T-helper 17 cell (primary cell): Measurements from ENCODE around the gene FAM221A. TPM values are rescaled to one million over a fixed set of nuclear protein-coding genes. Genes with fewer than 3 reads are reported as not detected.

Experiments used
- ATAC-seq: fragments of 150-1000 bp; cut with Tn5 transposase; 2 replicates; pipeline ENCODE4 v1.10.0; 2021; ENCODE audit warnings: mild to moderate bottlenecking, moderate library complexity
- DNase-seq, 3 donors: peaks; one replicate each; pipeline versions ENCODE4 v3.0.0 to v3.0.0-alpha.2; 2020 to 2021
- H3K9me3 ChIP-seq: one replicate; pipeline ENCODE4 v1.7.0; 2013; ENCODE audit warnings: low read length, mild to moderate bottlenecking; ENCODE audit not compliant: control insufficient read depth, poor library complexity, severe bottlenecking
- H3K27ac Mint-ChIP-seq: one replicate; pipeline ENCODE4 v1.8.0; 2022; ENCODE audit warnings: mild to moderate bottlenecking, moderate library complexity, mixed read lengths
- H3K27me3 Mint-ChIP-seq: one replicate; pipeline ENCODE4 v1.8.0; 2022; ENCODE audit warnings: mixed read lengths
- H3K36me3 Mint-ChIP-seq: one replicate; pipeline ENCODE4 v1.8.0; 2022; ENCODE audit warnings: low read depth, mixed read lengths
- H3K4me1 Mint-ChIP-seq: one replicate; pipeline ENCODE4 v1.8.0; 2022; ENCODE audit warnings: mild to moderate bottlenecking, mixed read lengths
- H3K4me3 Mint-ChIP-seq: one replicate; pipeline ENCODE4 v1.8.0; 2022; ENCODE audit warnings: mild to moderate bottlenecking, moderate library complexity, mixed read lengths
- total RNA-seq, 4 donors: library from RNA in 2 of 4; stranded (reverse) in 2 of 4; gene quantifications; one replicate each; pipeline ENCODE4 v1.2.3 and lab custom pipeline; 2022 to 2026

The FAM221A gene
- 1 to 10 TPM; 4.8 to 6.2 TPM for total RNA-seq
- total RNA-seq (lab: John Stamatoyannopoulos, UW), result 5.0 to 8.8 reads per million in 2 donors

- Mint-ChIP-seq H3K36me3 (peaks cover 2% of the 10 kb centered on the region), H3K27ac (peak within 1 kb of the TSS; percentile 21), H3K4me1 (peaks cover 4% of the 10 kb centered on the region), H3K4me3 (peak within 1 kb of the TSS; percentile 86), H3K27me3 (no peaks in the 10 kb centered on the region)
- peak; percentile 66 to 80 (median 80) for DNase-seq
- H3K9me3 ChIP-seq, result no peaks in the 10 kb centered on the region
- peak; percentile 99 for ATAC-seq
These were observed at the start of gene FAM221A for GRCh38 chr7:23679898-23680413. Gene FAM221A, plus strand, starts transcription at chr7:23680199. Its CDS starts 20 bp downstream, at chr7:23680219.

- no peaks in the 10 kb centered on the region for H3K27me3 Mint-ChIP-seq
- H3K36me3 Mint-ChIP-seq, result peaks cover 5% of the 10 kb centered on the region
- H3K9me3 ChIP-seq, result no peaks in the 10 kb centered on the region
- peaks cover 7% of the 10 kb centered on the region for H3K4me1 Mint-ChIP-seq
- H3K4me3 Mint-ChIP-seq, result no peak overlapping the region
- peak overlapping the region; percentile 16 for H3K27ac Mint-ChIP-seq
- ATAC-seq (no peak), DNase-seq (no peak)
These were observed 46.6 kb upstream of the FAM221A start for GRCh38 chr7:23633417-23633816.

GRCh38 chr7:23645822-23646221, 34.2 kb upstream of the FAM221A start:
- Mint-ChIP-seq H3K27me3 (peaks cover 5% of the 10 kb centered on the region), H3K4me3 (no peak overlapping the region), H3K36me3 (peaks cover 2% of the 10 kb centered on the region), H3K4me1 (peaks cover 2% of the 10 kb centered on the region), H3K27ac (peak overlapping the region; percentile 41)
- H3K9me3 ChIP-seq, result no peaks in the 10 kb centered on the region
- DNase-seq (no peak), ATAC-seq (no peak)

GRCh38 chr7:23653942-23654341, 26.1 kb upstream of the FAM221A start:
- H3K27me3 Mint-ChIP-seq, result peaks cover 5% of the 10 kb centered on the region
- DNase-seq, result no peak
- H3K4me3 Mint-ChIP-seq, result no peak overlapping the region
- peaks cover 9% of the 10 kb centered on the region for H3K9me3 ChIP-seq
- no peak overlapping the region for H3K27ac Mint-ChIP-seq
- H3K4me1 Mint-ChIP-seq, result no peaks in the 10 kb centered on the region
- H3K36me3 Mint-ChIP-seq, result no peaks in the 10 kb centered on the region
- ATAC-seq, result no peak

GRCh38 chr7:23654508-23654907, 25.5 kb upstream of the FAM221A start:
- Mint-ChIP-seq H3K4me3 (no peak overlapping the region), H3K27ac (no peak overlapping the region), H3K4me1 (no peaks in the 10 kb centered on the region), H3K36me3 (no peaks in the 10 kb centered on the region), H3K27me3 (peaks cover 5% of the 10 kb centered on the region)
- H3K9me3 ChIP-seq, result peaks cover 9% of the 10 kb centered on the region
- ATAC-seq (no peak), DNase-seq (no peak)

GRCh38 chr7:23655433-23655832, 24.6 kb upstream of the FAM221A start:
- no peak for ATAC-seq
- Mint-ChIP-seq H3K4me3 (no peak overlapping the region), H3K27ac (no peak overlapping the region), H3K36me3 (no peaks in the 10 kb centered on the region), H3K4me1 (no peaks in the 10 kb centered on the region), H3K27me3 (peaks cover 2% of the 10 kb centered on the region)
- DNase-seq, result no peak
- H3K9me3 ChIP-seq, result peaks cover 9% of the 10 kb centered on the region

GRCh38 chr7:23658831-23659427, 21.1 kb upstream of the FAM221A start:
- peaks cover 9% of the 10 kb centered on the region for H3K9me3 ChIP-seq
- H3K4me3 Mint-ChIP-seq, result no peak overlapping the region
- no peaks in the 10 kb centered on the region for H3K4me1 Mint-ChIP-seq
- peaks cover 7% of the 10 kb centered on the region for H3K36me3 Mint-ChIP-seq
- H3K27ac Mint-ChIP-seq, result no peak overlapping the region
- DNase-seq, result no peak
- H3K27me3 Mint-ChIP-seq, result peaks cover 7% of the 10 kb centered on the region
- no peak for ATAC-seq

- peaks cover 7% of the 10 kb centered on the region for H3K36me3 Mint-ChIP-seq
These were observed 18.6 kb upstream of the FAM221A start for GRCh38 chr7:23661385-23661784.

GRCh38 chr7:23662124-23662983, 17.6 kb upstream of the FAM221A start:
- no peak for DNase-seq
- no peak overlapping the region for H3K27ac Mint-ChIP-seq
- peaks cover 7% of the 10 kb centered on the region for H3K36me3 Mint-ChIP-seq
- H3K4me3 Mint-ChIP-seq, result no peak overlapping the region
- H3K27me3 Mint-ChIP-seq, result peaks cover 7% of the 10 kb centered on the region
- H3K4me1 Mint-ChIP-seq, result no peaks in the 10 kb centered on the region
- no peaks in the 10 kb centered on the region for H3K9me3 ChIP-seq
- no peak for ATAC-seq

More at GRCh38 chr7:23661385-23661784, 18.6 kb upstream of the FAM221A start:
- ATAC-seq, result no peak
- no peak for DNase-seq
- H3K27me3 Mint-ChIP-seq, result peaks cover 7% of the 10 kb centered on the region
- H3K9me3 ChIP-seq, result no peaks in the 10 kb centered on the region
- H3K4me3 Mint-ChIP-seq, result no peak overlapping the region
- no peaks in the 10 kb centered on the region for H3K4me1 Mint-ChIP-seq
- no peak overlapping the region for H3K27ac Mint-ChIP-seq

- Mint-ChIP-seq H3K27ac (no peak overlapping the region), H3K36me3 (peaks cover 7% of the 10 kb centered on the region), H3K27me3 (peaks cover 7% of the 10 kb centered on the region), H3K4me3 (no peak overlapping the region), H3K4me1 (no peaks in the 10 kb centered on the region)
- no peak for DNase-seq
- ATAC-seq, result no peak
- no peaks in the 10 kb centered on the region for H3K9me3 ChIP-seq
These were observed 17.1 kb upstream of the FAM221A start for GRCh38 chr7:23662984-23663313.

- peaks cover 7% of the 10 kb centered on the region for H3K36me3 Mint-ChIP-seq
- DNase-seq, result no peak
- H3K27me3 Mint-ChIP-seq, result peaks cover 7% of the 10 kb centered on the region
- no peaks in the 10 kb centered on the region for H3K9me3 ChIP-seq
- H3K4me3 Mint-ChIP-seq, result no peak overlapping the region
- H3K27ac Mint-ChIP-seq, result no peak overlapping the region
- no peaks in the 10 kb centered on the region for H3K4me1 Mint-ChIP-seq
- ATAC-seq, result no peak
These were observed 15.9 kb upstream of the FAM221A start for GRCh38 chr7:23664122-23664521.

GRCh38 chr7:23672033-23672432, 8.0 kb upstream of the FAM221A start:
- H3K27me3 Mint-ChIP-seq, result peaks cover 14% of the 10 kb centered on the region
- no peak for DNase-seq
- H3K4me1 Mint-ChIP-seq, result no peaks in the 10 kb centered on the region
- no peak for ATAC-seq
- H3K9me3 ChIP-seq, result no peaks in the 10 kb centered on the region
- H3K4me3 Mint-ChIP-seq, result no peak overlapping the region
- H3K36me3 Mint-ChIP-seq, result peaks cover 4% of the 10 kb centered on the region
- H3K27ac Mint-ChIP-seq, result no peak overlapping the region
